Measurements from ENCODE around the gene FUT2.

DNA sequence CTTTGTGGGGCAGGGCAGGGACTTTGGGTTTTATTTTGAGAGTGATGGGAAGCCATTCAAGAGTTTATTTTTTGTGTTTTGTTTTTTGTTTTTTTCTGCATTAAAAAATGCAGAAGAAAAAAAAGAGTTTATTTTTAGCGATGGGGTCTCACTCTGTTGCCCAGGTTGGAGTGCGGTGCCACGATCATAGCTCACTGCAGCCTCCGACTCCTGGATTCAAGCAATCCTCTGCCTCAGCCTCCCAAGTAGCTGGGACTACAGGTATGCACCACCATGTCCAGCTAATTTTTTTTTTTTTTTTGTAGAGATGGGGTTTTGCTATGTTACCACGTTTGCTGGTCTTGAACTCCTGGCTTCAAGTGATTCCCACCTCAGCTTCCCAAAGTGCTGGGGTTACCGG lies 37.3 kb upstream of the FUT2 start:
- TF ChIP-seq, protein P1, sequence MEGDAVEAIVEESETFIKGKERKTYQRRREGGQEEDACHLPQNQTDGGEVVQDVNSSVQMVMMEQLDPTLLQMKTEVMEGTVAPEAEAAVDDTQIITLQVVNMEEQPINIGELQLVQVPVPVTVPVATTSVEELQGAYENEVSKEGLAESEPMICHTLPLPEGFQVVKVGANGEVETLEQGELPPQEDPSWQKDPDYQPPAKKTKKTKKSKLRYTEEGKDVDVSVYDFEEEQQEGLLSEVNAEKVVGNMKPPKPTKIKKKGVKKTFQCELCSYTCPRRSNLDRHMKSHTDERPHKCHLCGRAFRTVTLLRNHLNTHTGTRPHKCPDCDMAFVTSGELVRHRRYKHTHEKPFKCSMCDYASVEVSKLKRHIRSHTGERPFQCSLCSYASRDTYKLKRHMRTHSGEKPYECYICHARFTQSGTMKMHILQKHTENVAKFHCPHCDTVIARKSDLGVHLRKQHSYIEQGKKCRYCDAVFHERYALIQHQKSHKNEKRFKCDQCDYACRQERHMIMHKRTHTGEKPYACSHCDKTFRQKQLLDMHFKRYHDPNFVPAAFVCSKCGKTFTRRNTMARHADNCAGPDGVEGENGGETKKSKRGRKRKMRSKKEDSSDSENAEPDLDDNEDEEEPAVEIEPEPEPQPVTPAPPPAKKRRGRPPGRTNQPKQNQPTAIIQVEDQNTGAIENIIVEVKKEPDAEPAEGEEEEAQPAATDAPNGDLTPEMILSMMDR (IDR thresholded peaks at IDR 0.05; ENCODE audit: low read depth, low read length), result no peak
- TF ChIP-seq MYC (IDR thresholded peaks at IDR 0.05; ENCODE audit: low read depth, low read length) (no peak), POLR2A (IDR thresholded peaks at IDR 0.05; ENCODE audit: extremely low read depth, insufficient read length) (no peak)
- TF ChIP-seq, protein P2, sequence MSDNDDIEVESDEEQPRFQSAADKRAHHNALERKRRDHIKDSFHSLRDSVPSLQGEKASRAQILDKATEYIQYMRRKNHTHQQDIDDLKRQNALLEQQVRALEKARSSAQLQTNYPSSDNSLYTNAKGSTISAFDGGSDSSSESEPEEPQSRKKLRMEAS (IDR thresholded peaks at IDR 0.05; ENCODE audit: low read depth, low read length), result no peak
